ENCODE data around the gene ADAM12. TPM values are rescaled to one million over a fixed set of nuclear protein-coding genes. Genes with fewer than 3 reads are reported as not detected.

Gene ADAM12
- total RNA-seq (2016; rRNA removed; fragmentation: Illumina TruSeq; extraction: Trizol) (not detected in 2 replicates), polyA plus RNA-seq (2011; rRNA removed) (not detected in 2 replicates), polyA minus RNA-seq (2011; rRNA and poly(A)+ RNA removed; ENCODE audit: low replicate concordance) (6.1 TPM in 1 of 2 replicates, not detected in the other), Bru-seq, nascent RNA (not detected), BruChase-seq, experiment 1, labeled RNA remaining after a 6-hour chase (not detected), BruChase-seq, experiment 2, labeled RNA remaining after a 2-hour chase (not detected)
- not detected in 2 replicates for total RNA-seq (2016; cell fraction: cytosol; rRNA removed; fragmentation: Illumina TruSeq; extraction: Trizol; ENCODE audit: low read depth)
- not detected in 2 replicates for total RNA-seq (2016; cell fraction: insoluble cytoplasmic fraction; rRNA removed; fragmentation: Illumina TruSeq; extraction: Trizol)
- not detected in 2 replicates for total RNA-seq (2016; cell fraction: membrane; rRNA removed; fragmentation: Illumina TruSeq; extraction: Trizol)
- not detected in 2 replicates for total RNA-seq (2016; cell fraction: nucleus; rRNA removed; fragmentation: Illumina TruSeq; extraction: Trizol)
- polyA plus RNA-seq (2011; cell fraction: cytosol; rRNA removed) = not detected in 2 replicates
- polyA plus RNA-seq (2011; cell fraction: nucleus; rRNA removed) = not detected in 2 replicates
- not detected in 2 replicates for polyA plus RNA-seq (2012)
- polyA plus RNA-seq (2016; cell fraction: cytosol; fragmentation: Illumina TruSeq; extraction: Trizol; ENCODE audit: low read depth) = not detected in 2 replicates
- not detected in 2 replicates for polyA plus RNA-seq (2016; cell fraction: insoluble cytoplasmic fraction; fragmentation: Illumina TruSeq; extraction: Trizol; ENCODE audit: low read depth)
- not detected in 2 replicates for polyA plus RNA-seq (2016; cell fraction: membrane; fragmentation: Illumina TruSeq; extraction: Trizol; ENCODE audit: low read depth)
- polyA plus RNA-seq (2016; cell fraction: nucleus; fragmentation: Illumina TruSeq; extraction: Trizol; ENCODE audit: insufficient read depth, low read depth) = not detected in 2 replicates
- polyA minus RNA-seq (2011; cell fraction: cytosol; rRNA and poly(A)+ RNA removed) = not detected in 2 replicates
- not detected in 2 replicates for polyA minus RNA-seq (2011; cell fraction: nucleus; rRNA and poly(A)+ RNA removed)
- long read RNA-seq, experiment 1 = 0 reads
- long read RNA-seq, experiment 2 = 0 reads

GRCh38 chr10:126387931-126388911 is at the start of gene ADAM12:
ADAM12 (minus strand) TSS chr10:126388477; CDS start chr10:126388145, 332 bp downstream.
- no peak within 1 kb of the TSS for H3K9ac ChIP-seq (ENCODE audit: insufficient read depth, low read depth, low read length)
- no peaks in the 10 kb centered on the region for H3K4me1 ChIP-seq (ENCODE audit: insufficient read depth, low read length)
- ATAC-seq (no peak), FAIRE-seq (no peak), DNase-seq (ENCODE audit: low spot score) (no peak)
- intact Hi-C loops (cut with micrococcal nuclease; ENCODE audit: unreplicated experiment) (loop anchor here (1.0 kb wide), 1 partner anchor 406 kb away; no protein-coding TSS in a partner anchor), in situ Hi-C loops (cut with HindIII; ENCODE audit: extremely low pct_ligation_motif_present, low pct_unique_long_range_greater_than_20kb) (loop anchor here (25.0 kb wide), 1 partner anchor 401 kb away; no protein-coding TSS in a partner anchor)
- H3K27me3 ChIP-seq (ENCODE audit: control insufficient read depth in 1 of 2, insufficient read depth in 2 of 2, low read length in 2 of 2) = peaks cover 0 to 26% of the 10 kb centered on the region in 2 experiments; a peak in 4 of 5 replicates
- WGBS (ENCODE audit: low lambda C conversion rate) = 33% methylated on average over 39 of the region's 127 CpGs
- ChIA-PET CTCF (ENCODE audit: low intra/inter-chr PET ratio, low total read pairs) (no interaction called here), POLR2A (no interaction called here)
- no peaks in the 10 kb centered on the region for H3K79me2 ChIP-seq (ENCODE audit: insufficient read depth, low read length)
- H3K27ac ChIP-seq (ENCODE audit: extremely low read length, insufficient read depth, low read length) = no peak within 1 kb of the TSS
- H4K20me1 ChIP-seq (ENCODE audit: insufficient read depth, low read length) = no peaks in the 10 kb centered on the region
- no peak within 1 kb of the TSS for H3K4me3 ChIP-seq (replicated peaks in 1 of 3; ENCODE audit: insufficient read depth in 1 of 3, low read depth in 2 of 3, low read length in 3 of 3)
- no peaks in the 10 kb centered on the region for H3K9me3 ChIP-seq (ENCODE audit: low read length)
- no peaks in the 10 kb centered on the region for H3K36me3 ChIP-seq (replicated peaks in 1 of 2; ENCODE audit: control insufficient read depth in 1 of 2, insufficient read depth in 2 of 2, low read length in 2 of 2)
- H2AFZ ChIP-seq (ENCODE audit: low read length) = no peak within 1 kb of the TSS
- no TSS peak for BruUV-seq (replicated peaks)
- no peak within 1 kb of the TSS for H3K4me2 ChIP-seq (ENCODE audit: low read depth, low read length)
- TF ChIP-seq ELF3 (CRISPR knock-in tag; IDR thresholded peaks at IDR 0.05) (no peak), ZNF75D (CRISPR knock-in tag; IDR thresholded peaks at IDR 0.05; ENCODE audit: borderline replicate concordance) (no peak), TFE3 (CRISPR knock-in tag; IDR thresholded peaks at IDR 0.05) (no peak), TSC22D2 (CRISPR knock-in tag; IDR thresholded peaks at IDR 0.05; ENCODE audit: borderline replicate concordance) (no peak), ZNF713 (CRISPR knock-in tag; IDR thresholded peaks at IDR 0.05) (no peak), NR3C1 (CRISPR knock-in tag; IDR thresholded peaks at IDR 0.05) (no peak), KDM5A (IDR thresholded peaks at IDR 0.05; ENCODE audit: borderline replicate concordance, low read length) (no peak), ESRRA (CRISPR knock-in tag; IDR thresholded peaks at IDR 0.05; ENCODE audit: low read depth) (no peak), IRF1 (CRISPR knock-in tag; IDR thresholded peaks at IDR 0.05; ENCODE audit: low read depth) (no peak), REXO4 (CRISPR knock-in tag; IDR thresholded peaks at IDR 0.05; ENCODE audit: borderline replicate concordance) (no peak), MEIS1 (CRISPR knock-in tag; IDR thresholded peaks at IDR 0.05; ENCODE audit: borderline replicate concordance) (no peak), ZNF691 (CRISPR knock-in tag; IDR thresholded peaks at IDR 0.05; ENCODE audit: borderline replicate concordance, low read depth) (no peak), SPEN (CRISPR knock-in tag; IDR thresholded peaks at IDR 0.05; ENCODE audit: low read depth) (no peak), TERF1 (CRISPR knock-in tag; IDR thresholded peaks at IDR 0.05) (no peak)
